A673 (cell line): ENCODE measurements around the gene TBRG4. TPM values are rescaled to one million over a fixed set of nuclear protein-coding genes. Genes with fewer than 3 reads are reported as not detected.

ENCODE experiments used
- BruUV-seq: library from RNA; stranded (reverse); fragments of 400-500 nt; replicated peaks from 2 replicates; lab custom pipeline; 2021; lab: Mats Ljungman, UMichigan
- CTCF ChIA-PET: fragments of 300-600 bp; sonication (Branson Sonifier 250); formaldehyde crosslinking; loops from one replicate; lab custom pipeline; 2022; ENCODE audit warnings: antibody characterized with exemption; lab: Charles Lee
- POLR2A ChIA-PET: fragments of 300-600 bp; sonication (Branson Sonifier 250); formaldehyde crosslinking; loops from one replicate; lab custom pipeline; 2022; ENCODE audit warnings: antibody characterized with exemption; ENCODE audit not compliant: low non-redundant PET; lab: Charles Lee
- DNase-seq: peaks from one replicate; pipeline ENCODE4 v3.0.0-alpha.2; 2015; ENCODE audit warnings: low spot score
- H3K27ac ChIP-seq: fragments of 200-600 bp; sonication (generic); 2 replicates; pipeline ENCODE4 v1.5.1; 2016; ENCODE audit warnings: mixed run types, low read depth, mild to moderate bottlenecking, mixed read lengths, antibody characterized with exemption, low read length; ENCODE audit not compliant: poor library complexity, severe bottlenecking
- H3K27me3 ChIP-seq: fragments of 200-600 bp; sonication (generic); replicated peaks from 2 replicates; pipeline ENCODE4 v1.6.1; 2017; ENCODE audit warnings: mixed run types, low read depth, mild to moderate bottlenecking, mixed read lengths, antibody characterized with exemption, low read length; ENCODE audit not compliant: insufficient read depth, poor library complexity
- H3K36me3 ChIP-seq: fragments of 200-600 bp; sonication (generic); 2 replicates; pipeline ENCODE4 v1.6.1; 2016; ENCODE audit warnings: mixed run types, mild to moderate bottlenecking, mixed read lengths, antibody characterized with exemption, low read length; ENCODE audit not compliant: insufficient read depth, poor library complexity, severe bottlenecking
- H3K4me1 ChIP-seq: fragments of 200-600 bp; sonication (generic); 2 replicates; pipeline ENCODE4 v1.6.1; 2017; ENCODE audit warnings: mixed run types, mild to moderate bottlenecking, mixed read lengths, antibody characterized with exemption, low read length; ENCODE audit not compliant: insufficient read depth, poor library complexity, severe bottlenecking
- H3K4me3 ChIP-seq: fragments of 200-600 bp; sonication (generic); 2 replicates; pipeline ENCODE4 v1.5.1; 2016; ENCODE audit warnings: low read depth, mixed run types, mild to moderate bottlenecking, mixed read lengths, low read length; ENCODE audit not compliant: poor library complexity, severe bottlenecking
- H3K9me3 ChIP-seq: fragments of 200-600 bp; sonication (generic); 2 replicates; pipeline ENCODE4 v1.6.1; 2016; ENCODE audit warnings: mixed run types, low read depth, mild to moderate bottlenecking, mixed read lengths, antibody characterized with exemption, low read length; ENCODE audit not compliant: poor library complexity, severe bottlenecking
- CTCF ChIP-seq: fragments of 300-800, 200-600 bp; sonication (generic); conservative IDR thresholded peaks from 2 replicates; pipeline ENCODE4 v1.5.1; 2017; ENCODE audit warnings: low read depth, mild to moderate bottlenecking, antibody characterized with exemption, low read length, moderate library complexity, mixed read lengths
- EZH2 ChIP-seq: fragments of 200-600 bp; sonication (generic); IDR thresholded peaks from 2 replicates; pipeline ENCODE4 v1.6.1; 2017; ENCODE audit warnings: borderline replicate concordance, low read depth, mild to moderate bottlenecking, mixed read lengths, antibody characterized with exemption, low read length; ENCODE audit not compliant: poor library complexity, severe bottlenecking
- intact Hi-C: fragments of 100-400 bp; cut with micrococcal nuclease; formaldehyde crosslinking; loops from one replicate; pipeline ENCODE4 v1.10.0; 2022; ENCODE audit not compliant: unreplicated experiment
- total RNA-seq: library from RNA; stranded (reverse); gene quantifications from 2 replicates; pipeline ENCODE4 v1.2.3, GENCODE V29; 2021

TBRG4 gene
- total RNA-seq, 1 experiment from 2014 or later, result 136 TPM

GRCh38 chr7:45101748-45102147 is 9.7 kb downstream of the TBRG4 start:
- no peak overlapping the region for H3K27ac ChIP-seq
- ChIA-PET CTCF (no interaction called here), POLR2A (no interaction called here)
- H3K4me3 ChIP-seq, result no peak overlapping the region
- no peaks in the 10 kb centered on the region for H3K9me3 ChIP-seq
- no TSS peak for BruUV-seq
- peaks cover 84% of the 10 kb centered on the region for H3K36me3 ChIP-seq
- intact Hi-C loops, result no loop called here
- DNase-seq, result no peak
- no peaks in the 10 kb centered on the region for H3K27me3 ChIP-seq
- TF ChIP-seq CTCF (no peak), EZH2 (no peak)
- no peaks in the 10 kb centered on the region for H3K4me1 ChIP-seq

GRCh38 chr7:45100761-45101480 is 10.6 kb downstream of the TBRG4 start:
- intact Hi-C loops, result no loop called here

DNA sequence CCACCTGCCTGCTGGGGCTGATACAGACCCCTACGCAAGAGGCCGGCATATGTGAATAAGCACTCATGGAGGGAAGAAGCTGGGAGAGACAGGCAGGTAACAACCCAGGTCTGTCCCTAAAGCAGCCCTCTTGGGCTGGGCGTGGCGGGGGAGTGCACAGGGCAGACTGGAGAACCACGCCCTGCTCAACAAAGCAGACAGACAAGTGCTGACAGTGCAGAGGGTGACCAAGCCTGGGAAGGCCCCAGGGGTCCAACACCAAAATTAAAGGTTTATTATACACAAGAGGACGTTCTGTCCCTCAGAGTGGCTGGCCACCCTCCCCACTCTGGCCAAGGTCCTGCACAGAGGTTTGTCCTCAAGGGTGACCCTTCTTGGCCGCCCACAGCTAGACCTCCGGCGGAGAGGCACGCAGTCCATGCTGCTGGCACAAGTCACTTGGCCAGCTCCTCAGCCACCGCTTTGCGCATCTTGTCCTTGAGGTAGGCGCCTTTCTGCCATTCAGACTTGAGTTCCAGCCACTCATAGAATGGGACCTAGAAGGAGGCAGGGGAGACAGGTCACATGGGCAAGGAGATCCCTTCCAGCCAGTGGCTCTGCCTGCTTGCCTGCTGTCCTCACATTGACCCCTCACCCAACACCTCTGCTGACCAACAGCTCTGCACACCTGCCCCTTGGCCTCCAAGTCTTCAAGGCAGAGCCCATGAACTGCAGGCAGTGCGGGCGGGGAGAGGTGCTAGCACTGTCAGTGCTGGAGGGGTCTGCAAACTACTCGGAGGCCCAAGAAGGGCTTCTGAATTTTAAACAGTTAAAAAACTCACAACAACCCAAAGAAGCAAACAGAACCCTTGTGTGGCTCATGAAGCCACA is 11.4 kb downstream of the TBRG4 start:
- peaks cover 69% of the 10 kb centered on the region for H3K36me3 ChIP-seq
- no peak for DNase-seq
- no peak overlapping the region for H3K27ac ChIP-seq
- BruUV-seq, result no TSS peak
- intact Hi-C loops, result no loop called here
- H3K4me3 ChIP-seq, result no peak overlapping the region
- H3K4me1 ChIP-seq, result no peaks in the 10 kb centered on the region
- ChIA-PET POLR2A (no interaction called here), CTCF (no interaction called here)
- no peaks in the 10 kb centered on the region for H3K27me3 ChIP-seq
- TF ChIP-seq EZH2 (no peak), CTCF (no peak)
- no peaks in the 10 kb centered on the region for H3K9me3 ChIP-seq

More at GRCh38 chr7:45100761-45101480, 10.6 kb downstream of the TBRG4 start:
- H3K4me3 ChIP-seq, result no peak overlapping the region
- H3K27me3 ChIP-seq, result no peaks in the 10 kb centered on the region
- TF ChIP-seq CTCF (no peak), EZH2 (no peak)
- CTCF ChIA-PET, result no interaction called here
- POLR2A ChIA-PET, result no interaction called here
- no peak for DNase-seq
- no TSS peak for BruUV-seq
- no peak overlapping the region for H3K27ac ChIP-seq
- H3K36me3 ChIP-seq, result peaks cover 76% of the 10 kb centered on the region
- H3K4me1 ChIP-seq, result no peaks in the 10 kb centered on the region
- no peaks in the 10 kb centered on the region for H3K9me3 ChIP-seq
